Stimulated activated CD8-positive, alpha-beta memory T cell treated with anti-CD3 and anti-CD28 coated beads, Interleukin-7, amount 100 ng/mL, for 1 hour (primary cell): ENCODE data around the gene TMEM87A.
"Not testable (repeated sequence)": the region's sequence is repeated elsewhere in the genome, so short reads cannot be mapped to it uniquely, and the experiment has no call there.

Experiments
- DNase-seq, 2 donors: peaks; one replicate each; pipeline ENCODE4 v3.0.0-alpha.2; 2020; ENCODE audit warnings: low read depth in 2 of 2

The TMEM87A gene

DNA sequence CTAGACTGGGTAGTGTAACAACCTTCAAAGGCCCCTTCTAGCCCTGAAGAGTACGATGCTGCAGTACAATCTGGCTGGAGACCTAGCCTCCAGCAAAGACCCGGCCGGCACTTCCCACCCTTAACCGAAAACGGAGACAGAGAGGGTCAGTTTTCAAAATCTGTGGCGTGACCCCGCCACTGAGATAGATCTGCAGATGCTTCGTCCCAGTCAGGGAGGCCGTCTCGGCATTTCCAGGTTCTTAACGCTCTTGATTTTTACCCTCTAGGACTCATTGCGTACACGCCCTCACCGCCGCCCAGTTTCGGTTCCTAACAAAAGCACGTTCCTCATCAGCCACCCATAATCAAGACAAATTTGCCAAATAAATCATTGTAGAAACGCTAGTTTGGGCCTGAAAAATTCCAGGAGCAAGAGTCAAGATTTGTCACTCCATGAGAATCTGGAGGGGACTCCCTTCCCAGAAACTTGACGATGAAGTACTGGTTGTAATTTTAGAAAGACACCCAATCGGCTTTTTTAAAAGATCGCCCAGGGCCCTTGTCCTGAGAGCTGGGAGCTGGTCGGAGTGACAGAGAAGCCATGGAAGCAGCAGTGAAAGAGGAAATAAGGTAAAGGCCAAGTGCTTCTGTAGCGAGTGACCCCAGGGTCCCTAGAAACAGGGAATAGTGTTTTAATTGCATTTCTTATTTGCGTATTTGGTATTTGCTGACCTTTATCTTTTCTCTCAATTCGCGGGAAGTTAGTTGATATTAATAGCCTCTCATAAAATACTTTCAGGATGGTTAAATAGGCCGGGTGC is 868 bp upstream of the TMEM87A start:
- peak; percentile 24 to 25 for DNase-seq

DNA sequence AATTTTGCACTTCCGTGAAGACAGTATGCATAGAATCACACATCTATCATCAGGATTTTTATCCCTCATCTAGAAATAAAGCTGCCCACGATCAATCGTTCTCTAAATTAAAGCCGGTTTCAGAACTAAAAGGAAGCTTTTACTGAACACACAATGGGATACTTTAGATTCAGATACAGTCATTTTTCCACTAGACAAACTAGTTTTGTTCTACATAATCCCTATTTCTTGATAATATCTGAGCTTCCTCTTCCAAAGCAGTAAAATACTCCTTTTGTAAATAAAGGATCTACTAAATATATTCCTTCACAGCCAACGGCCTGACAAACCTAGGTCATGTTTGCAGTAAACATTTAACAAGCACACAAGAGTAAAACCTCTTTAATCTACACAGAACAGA is 2.2 kb downstream of the TMEM87A start:
- no peak for DNase-seq

DNA sequence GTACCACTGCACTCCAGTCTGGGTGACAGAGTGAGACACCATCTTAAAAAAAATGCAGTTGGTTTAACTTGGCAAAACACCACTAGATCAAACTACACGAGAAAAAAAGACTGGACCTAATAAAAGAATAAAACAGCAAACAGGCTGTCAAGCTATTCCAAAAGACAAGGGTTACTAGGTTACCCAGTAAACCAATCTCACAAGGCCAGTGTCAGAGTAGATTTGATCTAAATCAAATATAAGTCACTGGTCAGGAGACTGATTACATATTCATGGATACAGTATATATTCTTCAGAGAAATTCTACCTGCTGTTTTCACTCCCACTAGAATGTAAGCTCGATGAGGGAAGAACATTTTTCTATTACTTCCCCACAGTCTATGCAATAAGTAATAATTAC is 2.7 kb downstream of the TMEM87A start:
- DNase-seq, result no peak

- no peak for DNase-seq
Measured at GRCh38 chr15:42267286-42267685, 5.9 kb downstream of the TMEM87A start.

GRCh38 chr15:42264795-42265194 is 8.4 kb downstream of the TMEM87A start:
- DNase-seq, result no peak

DNA sequence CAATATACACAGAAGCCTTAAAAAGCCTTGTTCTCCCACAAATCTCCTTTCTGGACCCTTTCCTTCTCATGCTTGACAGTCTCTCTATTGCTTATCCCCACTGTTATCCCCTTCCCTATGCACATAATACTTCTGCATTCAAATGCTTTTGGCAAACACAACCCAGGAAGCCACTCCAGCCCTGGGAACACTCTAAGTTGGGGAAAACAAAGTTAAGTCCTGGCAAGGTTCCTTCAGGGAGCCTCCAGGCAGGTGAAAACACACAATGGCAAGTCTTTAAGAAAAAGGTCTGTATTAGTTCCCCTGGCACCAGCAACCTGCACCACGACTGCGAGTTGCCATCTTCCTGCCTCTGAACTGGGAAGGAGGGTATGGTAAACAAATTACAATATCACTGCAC is 19.9 kb downstream of the TMEM87A start:
- DNase-seq, result no peak

GRCh38 chr15:42240823-42241222 is 32.4 kb downstream of the TMEM87A start:
- no peak for DNase-seq

- no peak for DNase-seq
Measured at GRCh38 chr15:42239528-42240182, 33.6 kb downstream of the TMEM87A start.

- DNase-seq, result no peak
Measured at GRCh38 chr15:42233107-42233506, 40.1 kb downstream of the TMEM87A start.

DNA sequence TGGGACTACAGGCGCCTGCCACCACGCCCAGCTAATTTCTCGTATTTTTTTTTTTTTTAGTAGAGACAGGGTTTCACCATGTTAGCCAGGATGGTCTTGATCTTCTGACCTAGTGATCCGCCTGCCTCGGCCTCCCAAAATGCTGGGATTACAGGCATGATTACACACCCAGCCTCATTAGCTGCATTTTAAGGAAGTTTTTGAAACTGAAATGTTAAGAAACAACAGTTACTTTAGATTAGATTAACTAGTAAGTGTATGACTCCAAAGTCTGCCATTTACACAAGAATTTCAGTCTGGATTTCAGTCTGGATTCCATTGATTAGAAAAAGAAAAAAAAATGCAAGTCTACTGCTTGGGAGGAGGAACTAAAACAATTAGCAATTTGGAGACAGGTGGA is 40.6 kb downstream of the TMEM87A start:
- no peak for DNase-seq

DNA sequence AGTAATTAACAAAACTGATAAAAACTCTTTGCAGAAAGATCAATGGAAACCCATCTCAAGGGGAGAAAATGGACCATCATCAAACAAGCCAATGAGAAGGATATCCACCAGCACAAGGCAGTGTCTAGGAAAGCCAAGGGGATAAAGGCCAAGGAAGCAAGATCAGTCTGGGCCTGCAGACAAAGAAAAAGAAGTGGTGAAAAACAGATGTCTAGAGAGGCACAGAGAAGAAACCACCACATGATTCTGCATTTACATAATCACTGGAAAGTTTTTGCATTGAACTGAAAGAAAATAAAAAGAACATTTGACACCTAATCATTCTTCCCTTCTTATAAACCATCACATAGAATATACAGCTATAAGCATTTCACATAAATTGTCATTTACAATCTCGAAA is 42.1 kb downstream of the TMEM87A start:
- no peak for DNase-seq

GRCh38 chr15:42228981-42229380 is 44.3 kb downstream of the TMEM87A start:
- DNase-seq, result not testable (repeated sequence)

DNA sequence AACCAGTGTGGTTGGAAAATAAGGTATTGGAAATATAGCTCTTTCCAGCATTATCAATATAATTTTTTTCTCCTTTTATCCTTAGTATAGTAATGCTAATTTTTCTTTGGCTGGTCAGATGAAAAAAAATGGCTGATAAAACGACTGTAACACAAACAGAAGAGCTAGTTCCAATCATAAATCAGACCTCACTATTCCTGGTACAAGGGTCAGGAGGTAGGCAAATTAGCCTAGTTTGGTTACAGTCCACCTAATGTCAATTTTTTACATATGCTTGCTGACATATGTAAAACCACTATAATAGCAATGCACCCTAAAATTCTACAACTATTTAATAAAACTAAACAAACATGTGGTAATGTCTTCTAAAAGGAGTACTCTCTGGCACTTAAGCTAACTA is 45.2 kb downstream of the TMEM87A start:
- DNase-seq, result no peak

GRCh38 chr15:42226648-42227047 is 46.6 kb downstream of the TMEM87A start:
- DNase-seq, result no peak

DNA sequence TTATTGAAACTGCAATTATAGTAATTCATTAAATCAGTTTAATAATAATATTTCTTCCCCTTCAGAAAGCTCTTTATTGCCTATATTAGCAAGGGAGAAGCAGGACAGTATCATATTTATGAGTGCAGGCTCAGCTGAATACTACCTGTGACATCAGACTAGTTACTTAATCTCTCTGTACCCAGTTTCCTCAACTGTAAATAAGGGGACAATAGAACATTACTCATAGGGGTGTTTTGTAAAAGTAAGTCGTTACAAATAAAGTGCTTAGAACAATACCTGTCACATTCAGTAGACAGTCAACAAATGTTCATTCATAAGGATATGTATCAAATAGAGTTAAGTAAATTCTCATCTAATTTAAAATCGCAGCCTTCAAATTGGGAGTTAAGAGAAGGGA is 53.0 kb downstream of the TMEM87A start:
- DNase-seq, result no peak

DNA sequence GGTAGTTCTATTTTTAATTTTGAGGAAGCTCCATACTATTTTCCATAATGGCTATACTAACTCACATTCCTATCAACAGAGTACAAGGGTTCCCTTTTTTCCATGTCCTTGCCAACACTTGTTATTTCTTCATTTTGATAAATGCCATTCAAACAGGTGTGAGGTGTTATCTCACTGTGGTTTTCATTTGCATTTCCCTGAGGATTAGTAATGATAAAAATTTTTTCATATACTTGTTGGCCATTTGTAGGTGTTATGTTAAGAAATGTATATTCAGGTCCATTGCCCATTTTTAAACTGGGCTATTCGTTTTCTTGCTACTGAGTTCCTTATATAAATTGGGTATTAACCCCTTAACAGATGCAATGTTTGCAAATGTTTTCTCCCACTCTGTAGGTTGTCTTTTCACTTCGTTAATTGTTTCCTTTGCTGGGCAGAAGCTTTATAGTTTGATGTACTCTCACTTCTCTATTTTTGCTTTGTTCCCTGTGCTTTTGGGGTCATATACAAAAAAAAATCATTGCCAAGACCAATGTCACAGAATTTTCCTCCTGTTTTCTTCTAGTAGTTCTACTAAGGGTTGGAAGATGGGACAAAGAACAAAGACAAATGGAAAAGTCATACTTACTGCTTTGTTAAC is 54.2 kb downstream of the TMEM87A start:
- no peak for DNase-seq

- no peak for DNase-seq
Measured at GRCh38 chr15:42217568-42217967, 55.7 kb downstream of the TMEM87A start.

DNA sequence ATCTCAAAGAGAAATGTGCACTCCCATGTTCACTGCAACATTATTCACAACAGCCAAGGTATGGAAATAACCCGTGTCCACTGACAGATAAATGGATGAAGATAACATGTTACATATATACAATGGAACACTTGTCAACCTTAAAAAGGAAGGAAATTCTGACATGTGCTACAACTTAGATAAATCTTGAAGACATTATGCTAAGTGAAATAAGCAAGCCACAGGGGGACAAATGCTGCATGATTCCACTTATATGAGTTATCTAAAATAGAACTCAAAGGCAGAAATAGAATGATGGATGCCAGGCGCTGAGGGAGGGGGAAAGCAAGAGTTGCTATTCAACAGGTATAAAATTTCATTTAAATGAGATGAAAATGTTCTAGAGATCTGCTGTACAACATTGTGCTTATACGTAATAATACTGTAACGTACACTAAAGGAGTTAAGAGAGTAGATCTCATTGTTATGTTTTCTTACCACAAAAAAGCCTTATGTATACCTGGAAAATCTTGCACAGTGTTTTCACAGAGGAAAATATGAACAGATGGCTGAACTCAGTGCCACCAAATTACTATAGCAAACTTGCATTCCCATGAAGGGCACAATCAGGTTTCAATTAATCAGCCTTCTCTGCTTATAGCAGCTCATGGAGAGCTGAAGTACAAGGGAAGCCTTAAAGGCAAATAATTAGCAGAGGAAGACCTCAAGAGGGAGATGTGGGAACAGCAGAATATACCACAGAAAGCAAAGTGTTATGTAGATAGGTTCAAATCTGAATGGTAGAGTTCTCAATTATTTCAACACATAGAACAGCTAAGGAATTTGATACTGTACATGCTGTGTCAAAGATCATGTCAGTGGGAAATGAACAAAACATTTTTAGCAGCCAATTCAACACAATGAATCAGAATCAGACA is 57.1 kb downstream of the TMEM87A start:
- no peak for DNase-seq

DNA sequence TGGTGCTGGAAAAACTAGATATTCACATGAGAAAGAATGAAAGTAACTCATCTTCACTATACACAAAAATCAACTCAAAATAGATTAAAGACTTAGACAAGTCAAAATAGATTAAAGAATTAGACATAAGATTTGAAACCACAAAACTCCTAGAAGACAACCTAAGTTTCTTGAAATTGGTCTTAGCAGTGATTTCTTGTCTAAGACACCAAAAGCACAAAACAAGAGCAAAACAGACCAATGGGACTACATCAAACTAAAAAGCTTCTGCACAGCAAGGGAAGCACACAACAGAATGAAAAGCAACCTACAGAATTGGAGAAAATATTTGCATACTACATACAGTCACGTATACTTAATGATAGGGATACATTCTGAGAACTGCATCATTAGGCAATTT is 58.6 kb downstream of the TMEM87A start:
- DNase-seq, result no peak

DNA sequence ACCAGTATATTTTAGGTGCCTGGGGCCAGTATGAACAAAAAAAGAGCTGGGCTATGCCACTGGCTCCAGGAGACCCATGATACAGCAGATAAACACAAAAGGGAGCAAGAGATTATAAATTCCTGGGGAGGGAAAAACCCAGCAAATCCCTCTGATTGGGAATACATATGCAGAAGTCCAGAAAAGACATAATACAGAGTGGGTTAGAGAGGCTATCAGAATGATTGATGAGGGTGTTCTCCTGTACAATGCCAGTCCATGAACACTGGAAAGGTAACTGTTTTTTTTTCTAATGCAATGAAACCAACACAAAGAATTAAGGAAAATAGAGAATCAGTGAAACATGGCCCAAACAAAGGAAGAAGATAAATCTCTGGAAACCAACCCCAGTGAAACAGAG is 59.7 kb downstream of the TMEM87A start:
- no peak for DNase-seq

- DNase-seq, result no peak
Measured at GRCh38 chr15:42210696-42211095, 62.5 kb downstream of the TMEM87A start.
